ENCODE measurements around the gene PPFIBP2.

The PPFIBP2 gene

GRCh38 chr11:7586376-7586775, 72.6 kb downstream of the PPFIBP2 start:
- DNase-seq (ENCODE audit: low spot score) (no peak), ATAC-seq (ENCODE audit: low read depth) (no peak)
- Histone ChIP-seq H3K27ac (ENCODE audit: poor library complexity, severe bottlenecking) (no peak overlapping the region), H3K4me1 (ENCODE audit: insufficient read depth, poor library complexity, severe bottlenecking) (peaks cover 12% of the 10 kb centered on the region), H3K4me3 (ENCODE audit: severe bottlenecking) (no peak overlapping the region), H3K9me3 (ENCODE audit: severe bottlenecking) (no peaks in the 10 kb centered on the region), H3K36me3 (ENCODE audit: low read depth) (no peaks in the 10 kb centered on the region), H3K27me3 (ENCODE audit: insufficient read depth, poor library complexity, severe bottlenecking) (no peaks in the 10 kb centered on the region)
- TF ChIP-seq CTCF (IDR thresholded peaks at IDR 0.05; ENCODE audit: poor library complexity, severe bottlenecking): no peak

GRCh38 chr11:7587712-7588111, 73.9 kb downstream of the PPFIBP2 start:
- H3K36me3 ChIP-seq (ENCODE audit: low read depth): no peaks in the 10 kb centered on the region

GRCh38 chr11:7589861-7590260, 76.1 kb downstream of the PPFIBP2 start:
- Histone ChIP-seq H3K4me1 (ENCODE audit: insufficient read depth, poor library complexity, severe bottlenecking) (peaks cover 23% of the 10 kb centered on the region), H3K9me3 (ENCODE audit: severe bottlenecking) (no peaks in the 10 kb centered on the region), H3K27me3 (ENCODE audit: insufficient read depth, poor library complexity, severe bottlenecking) (no peaks in the 10 kb centered on the region), H3K36me3 (ENCODE audit: low read depth) (no peaks in the 10 kb centered on the region), H3K4me3 (ENCODE audit: severe bottlenecking) (no peak overlapping the region), H3K27ac (ENCODE audit: poor library complexity, severe bottlenecking) (peak overlapping the region; percentile 40)
- ATAC-seq (ENCODE audit: low read depth): peak; percentile 62; the same call in 2 of the 3 replicates
- no peak for TF ChIP-seq CTCF (IDR thresholded peaks at IDR 0.05; ENCODE audit: poor library complexity, severe bottlenecking)
- no peak for DNase-seq (ENCODE audit: low spot score)

More at GRCh38 chr11:7587712-7588111, 73.9 kb downstream of the PPFIBP2 start:
- Histone ChIP-seq H3K27me3 (ENCODE audit: insufficient read depth, poor library complexity, severe bottlenecking) (no peaks in the 10 kb centered on the region), H3K9me3 (ENCODE audit: severe bottlenecking) (no peaks in the 10 kb centered on the region), H3K4me1 (ENCODE audit: insufficient read depth, poor library complexity, severe bottlenecking) (peaks cover 17% of the 10 kb centered on the region), H3K27ac (ENCODE audit: poor library complexity, severe bottlenecking) (no peak overlapping the region), H3K4me3 (ENCODE audit: severe bottlenecking) (no peak overlapping the region)
- no peak for ATAC-seq (ENCODE audit: low read depth)
- DNase-seq (ENCODE audit: low spot score): no peak
- TF ChIP-seq CTCF (IDR thresholded peaks at IDR 0.05; ENCODE audit: poor library complexity, severe bottlenecking): no peak

DNA sequence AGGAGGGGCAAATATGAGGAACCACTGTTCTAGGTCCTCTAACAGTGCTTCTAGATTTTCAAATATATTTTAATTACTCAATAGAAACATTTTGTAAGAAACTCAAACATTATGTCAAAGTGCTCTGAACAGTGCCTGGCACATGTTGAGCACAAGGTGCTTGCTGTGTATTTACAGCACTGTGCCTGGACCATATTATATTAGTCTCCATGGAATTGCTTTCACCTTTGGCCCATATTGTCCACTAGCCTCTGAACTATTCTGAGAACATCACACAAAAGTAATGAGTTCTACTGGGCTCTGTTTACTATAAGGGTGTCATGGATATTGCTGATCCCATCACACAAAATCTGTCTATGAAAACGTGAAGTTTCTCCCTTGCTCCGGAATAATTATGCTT, 76.7 kb downstream of the PPFIBP2 start:
- Histone ChIP-seq H3K36me3 (ENCODE audit: low read depth) (no peaks in the 10 kb centered on the region), H3K4me1 (ENCODE audit: insufficient read depth, poor library complexity, severe bottlenecking) (peaks cover 23% of the 10 kb centered on the region), H3K27me3 (ENCODE audit: insufficient read depth, poor library complexity, severe bottlenecking) (no peaks in the 10 kb centered on the region), H3K27ac (ENCODE audit: poor library complexity, severe bottlenecking) (peak overlapping the region; percentile 40), H3K9me3 (ENCODE audit: severe bottlenecking) (no peaks in the 10 kb centered on the region), H3K4me3 (ENCODE audit: severe bottlenecking) (no peak overlapping the region)
- TF ChIP-seq CTCF (IDR thresholded peaks at IDR 0.05; ENCODE audit: poor library complexity, severe bottlenecking): no peak
- ATAC-seq (ENCODE audit: low read depth) (no peak), DNase-seq (ENCODE audit: low spot score) (no peak)

GRCh38 chr11:7591107-7591894, 77.5 kb downstream of the PPFIBP2 start:
- no peak for ATAC-seq (ENCODE audit: low read depth)
- Histone ChIP-seq H3K27ac (ENCODE audit: poor library complexity, severe bottlenecking) (no peak overlapping the region), H3K4me3 (ENCODE audit: severe bottlenecking) (no peak overlapping the region), H3K36me3 (ENCODE audit: low read depth) (no peaks in the 10 kb centered on the region), H3K9me3 (ENCODE audit: severe bottlenecking) (no peaks in the 10 kb centered on the region), H3K27me3 (ENCODE audit: insufficient read depth, poor library complexity, severe bottlenecking) (no peaks in the 10 kb centered on the region), H3K4me1 (ENCODE audit: insufficient read depth, poor library complexity, severe bottlenecking) (peaks cover 23% of the 10 kb centered on the region)
- no peak for DNase-seq (ENCODE audit: low spot score)
- no peak for TF ChIP-seq CTCF (IDR thresholded peaks at IDR 0.05; ENCODE audit: poor library complexity, severe bottlenecking)

Data from RWPE2 (cell line).